Activated gamma-delta T cell (primary cell): Measurements from ENCODE around the gene SPATA3.

Source experiments
- DNase-seq: peaks from one replicate; lab custom pipeline; 2025; lab: John Stamatoyannopoulos, UW

The SPATA3 gene

GRCh38 chr2:230968921-230969658 lies 26.8 kb upstream of the SPATA3 start:
- DNase-seq: no peak

DNA sequence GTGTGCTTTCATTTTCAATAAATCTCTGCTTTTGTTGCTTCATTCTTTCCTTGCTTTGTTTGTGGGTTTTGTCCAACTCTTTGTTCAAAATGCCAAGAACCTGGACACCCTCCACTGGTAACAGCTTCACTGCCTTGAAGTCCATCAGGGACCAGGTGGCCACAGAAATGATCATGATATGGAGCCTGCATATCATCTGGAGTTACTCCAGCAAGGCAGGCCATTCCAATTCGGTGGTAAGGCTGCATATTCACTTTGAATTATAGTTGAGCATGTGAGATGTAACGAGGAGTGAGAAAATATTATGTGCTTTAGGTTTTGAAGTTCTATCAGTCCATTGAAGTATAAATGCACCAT lies 26.3 kb upstream of the SPATA3 start:
- DNase-seq: no peak

DNA sequence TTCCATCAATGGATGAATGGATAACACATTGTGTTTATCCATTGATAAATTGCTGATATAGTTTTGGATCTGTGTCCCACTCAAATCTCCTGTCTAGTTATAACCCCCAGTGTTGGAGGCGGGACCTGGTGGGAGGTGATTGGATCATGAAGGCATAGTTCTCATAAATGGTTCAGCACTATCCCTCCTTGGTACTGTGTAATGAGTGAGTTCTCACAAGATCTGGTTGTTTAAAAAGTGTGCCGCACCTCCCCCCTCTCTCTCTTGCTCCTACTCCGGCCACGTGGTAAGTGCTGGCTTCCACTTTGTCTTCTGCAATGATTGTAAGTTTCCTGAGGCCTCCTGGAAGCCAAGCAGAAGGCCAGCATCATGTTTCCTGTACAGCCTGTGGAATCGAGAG lies 23.9 kb upstream of the SPATA3 start:
- no peak for DNase-seq

DNA sequence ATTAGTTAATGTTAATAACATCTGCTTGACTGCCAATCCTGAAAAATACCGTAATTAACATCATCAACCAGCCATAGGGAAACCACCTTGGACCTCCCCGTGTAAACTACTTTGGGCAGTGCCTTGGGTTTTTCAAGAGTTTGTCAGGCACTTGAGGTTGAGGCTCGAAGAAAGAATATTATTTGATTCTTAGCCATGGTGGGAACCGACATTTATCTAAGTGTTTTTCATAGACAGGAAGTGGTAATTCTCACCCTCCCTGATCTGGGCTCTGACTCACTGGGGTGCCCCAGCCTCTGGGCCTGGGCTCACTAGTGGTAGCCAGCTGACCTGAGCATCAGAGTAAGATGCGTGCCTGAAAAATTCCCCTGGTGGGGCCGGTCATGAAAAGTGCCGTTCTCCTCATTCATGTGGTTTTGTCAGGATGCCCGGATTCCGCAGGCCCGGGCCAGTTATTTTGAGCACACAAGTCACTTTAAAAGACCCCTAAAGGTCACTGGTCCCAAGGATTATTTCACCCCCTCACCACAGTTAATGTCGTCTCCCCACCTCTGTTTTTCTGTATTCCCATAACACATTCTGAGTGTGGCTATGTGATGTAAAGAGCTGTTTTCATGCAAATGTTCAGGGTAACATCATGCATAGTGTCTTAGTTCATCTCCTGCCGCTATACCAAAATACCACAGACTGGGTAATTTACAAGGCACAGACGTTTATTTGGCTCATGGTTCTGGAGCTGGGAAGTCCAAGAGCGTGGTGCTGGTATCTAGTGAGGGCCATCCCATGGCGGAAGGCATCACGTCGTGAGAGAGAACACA lies 21.6 kb upstream of the SPATA3 start:
- DNase-seq: peak; percentile 35

- no peak for DNase-seq
Measured at GRCh38 chr2:230975927-230976326, 20.0 kb upstream of the SPATA3 start.

GRCh38 chr2:230976671-230977171 lies 19.2 kb upstream of the SPATA3 start:
- no peak for DNase-seq

DNA sequence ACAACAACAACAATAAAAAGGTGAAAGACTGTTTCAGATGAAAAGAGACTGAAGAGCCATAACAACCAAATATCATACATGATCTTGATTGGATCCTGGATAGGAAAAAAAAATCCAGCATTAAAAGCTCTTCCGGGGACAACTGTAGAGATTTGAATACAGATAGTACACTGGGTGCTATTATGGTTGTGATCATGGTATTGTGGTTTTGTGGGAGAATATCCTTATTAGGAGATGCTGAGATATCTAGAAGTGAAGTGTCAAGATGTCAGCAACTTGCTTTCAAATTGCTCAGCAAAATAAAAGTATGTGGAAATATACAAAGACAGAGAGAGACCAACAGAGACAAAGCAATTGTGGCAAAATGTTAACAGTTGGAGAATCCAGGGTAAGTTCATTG lies 15.5 kb upstream of the SPATA3 start:
- no peak for DNase-seq

DNA sequence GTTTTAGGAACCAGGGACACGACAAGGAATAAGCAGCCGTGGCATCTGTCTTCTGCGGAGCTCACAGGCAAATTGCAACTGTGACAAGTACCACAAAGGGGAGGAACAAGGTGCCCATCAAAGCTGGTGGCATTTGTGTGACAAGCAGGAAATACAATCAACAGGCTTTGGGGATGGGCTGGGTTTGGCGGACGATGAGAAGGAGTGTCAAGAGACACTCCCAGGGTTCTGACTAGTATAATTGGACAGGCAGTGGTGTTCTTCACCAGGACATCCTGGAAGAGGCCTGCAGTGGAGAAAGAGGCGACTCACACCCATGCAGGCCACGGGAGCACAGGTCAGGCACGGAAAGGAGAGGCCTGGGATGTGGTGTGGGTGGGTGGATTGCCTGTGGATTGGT lies 14.2 kb upstream of the SPATA3 start:
- no peak for DNase-seq

DNA sequence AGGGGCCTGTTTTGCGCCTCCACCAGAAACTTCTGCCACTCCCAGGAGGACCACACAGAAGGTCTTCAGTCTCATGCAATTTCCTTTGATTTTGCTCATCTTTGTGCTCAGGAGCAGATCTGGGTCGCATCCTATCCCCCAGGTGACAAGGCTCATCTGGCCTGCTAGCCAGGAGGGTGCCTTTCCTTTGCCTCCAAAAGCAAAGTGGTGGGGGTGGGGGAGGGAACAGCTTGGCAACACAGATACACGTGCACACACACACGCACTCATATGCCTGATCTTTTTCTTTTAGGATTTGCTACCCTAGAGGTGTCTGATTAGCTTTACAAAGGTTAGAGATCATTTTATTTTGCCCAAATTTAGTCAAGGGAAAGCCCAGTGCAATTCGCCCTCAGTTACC lies 13.8 kb upstream of the SPATA3 start:
- DNase-seq: no peak

DNA sequence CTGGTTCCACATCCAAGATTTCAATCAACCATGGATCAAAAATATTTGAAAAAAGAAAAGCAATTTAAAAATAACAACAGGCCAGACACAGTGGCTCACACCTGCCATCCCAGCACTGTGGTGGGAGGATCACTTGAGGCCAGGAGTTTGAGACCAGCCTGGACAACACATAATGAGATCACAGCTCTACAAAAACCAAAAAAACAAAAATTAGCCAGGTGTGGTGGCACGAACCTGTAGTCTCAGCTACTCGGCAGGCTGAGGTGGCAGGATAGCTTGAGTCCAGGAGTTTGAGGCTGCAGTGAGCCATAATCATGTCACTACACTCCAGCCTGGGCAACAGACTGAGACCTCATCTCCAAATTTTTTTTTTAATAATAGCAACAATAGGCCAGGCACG lies 13.4 kb upstream of the SPATA3 start:
- DNase-seq: no peak

- no peak for DNase-seq
Measured at GRCh38 chr2:230983566-230983965, 12.4 kb upstream of the SPATA3 start.

- DNase-seq: no peak
Measured at GRCh38 chr2:230984393-230985220, 11.3 kb upstream of the SPATA3 start.

GRCh38 chr2:230985519-230986231 lies 10.2 kb upstream of the SPATA3 start:
- DNase-seq: no peak

DNA sequence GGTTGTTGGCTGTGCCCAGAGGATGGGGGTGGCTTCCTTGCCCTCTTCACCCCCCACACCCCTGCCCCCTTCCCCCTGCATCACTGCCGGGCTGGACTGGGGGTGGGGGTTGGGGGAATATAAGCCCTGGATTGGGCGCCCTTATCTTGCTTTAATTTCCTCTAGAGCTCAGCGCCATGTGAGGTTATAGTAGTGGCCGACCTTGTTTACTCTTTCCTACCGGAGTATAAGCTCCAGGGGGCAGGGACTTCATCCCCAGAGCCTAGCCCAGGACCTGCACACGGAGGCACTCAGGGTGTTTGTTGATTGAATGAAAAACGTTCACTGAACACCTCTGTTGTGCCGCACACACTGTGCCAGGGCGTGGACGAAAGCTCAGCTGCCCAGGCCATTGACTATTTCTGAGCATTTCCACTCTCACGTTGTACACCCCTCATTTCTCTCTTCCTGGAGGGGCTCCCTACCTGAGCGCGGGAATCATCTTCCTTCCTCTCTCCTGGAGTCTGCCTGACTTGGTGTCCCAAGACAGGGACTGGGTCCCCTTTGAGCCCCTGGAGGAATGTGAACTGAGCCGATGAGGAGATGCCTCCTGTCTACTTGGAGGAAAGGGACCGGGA lies 9.3 kb upstream of the SPATA3 start:
- no peak for DNase-seq

- DNase-seq: peak; percentile 55
Measured at GRCh38 chr2:230987137-230988020, 8.5 kb upstream of the SPATA3 start.

GRCh38 chr2:230989731-230990130 lies 6.2 kb upstream of the SPATA3 start:
- DNase-seq: no peak

GRCh38 chr2:230990131-230990898 lies 5.6 kb upstream of the SPATA3 start:
- DNase-seq: no peak

- no peak for DNase-seq
Measured at GRCh38 chr2:230990899-230991150, 5.1 kb upstream of the SPATA3 start.

DNA sequence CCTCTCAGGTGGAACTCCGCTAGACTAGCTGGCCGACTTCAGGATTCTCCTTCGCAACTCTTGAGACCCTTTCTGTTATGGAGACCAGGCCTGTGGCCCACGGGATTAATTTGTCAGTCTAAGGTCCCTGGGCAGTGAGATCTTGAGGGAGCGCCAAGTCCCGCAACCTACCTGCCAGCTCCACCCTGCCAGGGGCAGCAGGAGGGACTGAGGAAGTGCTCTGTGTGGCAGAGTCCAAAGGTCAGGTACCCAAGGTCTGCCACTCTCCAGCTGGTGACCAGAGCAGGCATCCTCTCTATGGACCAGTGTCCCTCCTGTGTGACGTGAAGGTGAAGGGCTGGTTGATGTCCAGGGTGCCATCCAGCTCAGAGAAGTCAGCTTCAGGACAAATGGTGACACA lies 4.3 kb upstream of the SPATA3 start:
- no peak for DNase-seq

- DNase-seq: no peak
Measured at GRCh38 chr2:230996661-230997060, 740 bp downstream of the SPATA3 start.
